ENCODE data around the gene PFKFB3. TPM values are rescaled to one million over a fixed set of nuclear protein-coding genes. Genes with fewer than 3 reads are reported as not detected.

PFKFB3 gene
- total and polyA plus RNA-seq, 9 of the 15 experiments (the other 6 are each of a cell fraction or from before 2014, with no cell fraction given): 0.46 to 21.6 (median 7.8) TPM

GRCh38 chr10:6233725-6234277 lies 31.1 kb downstream of the PFKFB3 start (continued):
- no peak for TF ChIP-seq ID3 (CRISPR knock-in tag; IDR thresholded peaks at IDR 0.05)
- no peak for TF ChIP-seq ID3 (tag; IDR thresholded peaks at IDR 0.05)
- TF ChIP-seq DEAF1 (CRISPR knock-in tag; IDR thresholded peaks at IDR 0.05): no peak

- H3K4me3 ChIP-seq: no peak overlapping the region
- intact Hi-C loops (cut with micrococcal nuclease) (no loop called here), in situ Hi-C loops (cut with MboI) (no loop called here)
- ChIA-PET CTCF (ENCODE audit: low intra/inter-chr PET ratio) (no interaction called here), POLR2A (interaction anchor here (1.6 kb wide), 1 partner anchor 167 kb away, joined by 3 read pairs; no protein-coding TSS in a partner anchor)
- DNase-seq (ENCODE audit: extremely low read depth in 1 of 4, low spot score in 3 of 4) (no peak), FAIRE-seq (no peak), ATAC-seq (no peak)
- H3K4me2 ChIP-seq (ENCODE audit: insufficient read depth, low read length): no peak overlapping the region
- no peaks in the 10 kb centered on the region for H3K9me1 ChIP-seq (ENCODE audit: control insufficient read depth, insufficient read depth, low read length)
- no peak for TF ChIP-seq STAT5B (CRISPR knock-in tag; IDR thresholded peaks at IDR 0.05)
- TF ChIP-seq ZNF174 (CRISPR knock-in tag; IDR thresholded peaks at IDR 0.05): no peak
- TF ChIP-seq DIDO1 (tag; IDR thresholded peaks at IDR 0.05; ENCODE audit: low read depth): no peak
- TF ChIP-seq TEAD1 (CRISPR knock-in tag; IDR thresholded peaks at IDR 0.05): no peak
- no peak for TF ChIP-seq CREB1 (IDR thresholded peaks at IDR 0.05)
- no peak for TF ChIP-seq CREB1 (CRISPR knock-in tag; IDR thresholded peaks at IDR 0.05)
- TF ChIP-seq ATF1 (CRISPR knock-in tag; IDR thresholded peaks at IDR 0.05): no peak
- TF ChIP-seq ATF1 (tag; IDR thresholded peaks at IDR 0.05): no peak
- TF ChIP-seq CLOCK (CRISPR knock-in tag; IDR thresholded peaks at IDR 0.05; ENCODE audit: borderline replicate concordance): no peak
- no peaks in the 10 kb centered on the region for H3K27me3 ChIP-seq (ENCODE audit: control insufficient read depth in 2 of 2, insufficient read depth in 2 of 2, low read length in 2 of 2)
- H3K36me3 ChIP-seq (ENCODE audit: control insufficient read depth, insufficient read depth, low read length): peaks cover 22% of the 10 kb centered on the region; the same call in 1 of the 3 replicates
- peaks cover 0 to 5% of the 10 kb centered on the region in 2 experiments; a peak in 2 of 5 replicates for H3K4me1 ChIP-seq (replicated peaks in 1 of 2; ENCODE audit: control insufficient read depth in 2 of 2, insufficient read depth in 2 of 2, low read length in 2 of 2)
- 86% methylated on average over 13 of the region's 13 CpGs for WGBS (ENCODE audit: insufficient coverage, low coverage, missing lambda C conversion rate)
- H2AFZ ChIP-seq (ENCODE audit: low read depth, low read length): no peak overlapping the region
- H4K20me1 ChIP-seq (replicated peaks; ENCODE audit: control insufficient read depth, insufficient read depth, low read length): no peaks in the 10 kb centered on the region
- no peaks in the 10 kb centered on the region for H3K9me3 ChIP-seq (replicated peaks; ENCODE audit: control insufficient read depth, insufficient read depth, low read depth, low read length)
- H3K9ac ChIP-seq (ENCODE audit: insufficient read depth in 1 of 2, low read depth in 2 of 2, low read length in 2 of 2): no peak overlapping the region
- H3K79me2 ChIP-seq (ENCODE audit: control insufficient read depth, insufficient read depth, low read length): no peaks in the 10 kb centered on the region
- no TSS peak for BruUV-seq (replicated peaks)
- no peak overlapping the region for H3K27ac ChIP-seq (ENCODE audit: extremely low read depth, low read depth, low read length)
Observed at GRCh38 chr10:6234371-6234770, 31.6 kb downstream of the PFKFB3 start.
